Measurements from ENCODE around the gene CHRNA4. TPM values are rescaled to one million over a fixed set of nuclear protein-coding genes. Genes with fewer than 3 reads are reported as not detected.

The CHRNA4 gene
- total and polyA plus RNA-seq, 2 of the 13 experiments (the other 11 are each of a cell fraction or from before 2014, with no cell fraction given): not detected

DNA sequence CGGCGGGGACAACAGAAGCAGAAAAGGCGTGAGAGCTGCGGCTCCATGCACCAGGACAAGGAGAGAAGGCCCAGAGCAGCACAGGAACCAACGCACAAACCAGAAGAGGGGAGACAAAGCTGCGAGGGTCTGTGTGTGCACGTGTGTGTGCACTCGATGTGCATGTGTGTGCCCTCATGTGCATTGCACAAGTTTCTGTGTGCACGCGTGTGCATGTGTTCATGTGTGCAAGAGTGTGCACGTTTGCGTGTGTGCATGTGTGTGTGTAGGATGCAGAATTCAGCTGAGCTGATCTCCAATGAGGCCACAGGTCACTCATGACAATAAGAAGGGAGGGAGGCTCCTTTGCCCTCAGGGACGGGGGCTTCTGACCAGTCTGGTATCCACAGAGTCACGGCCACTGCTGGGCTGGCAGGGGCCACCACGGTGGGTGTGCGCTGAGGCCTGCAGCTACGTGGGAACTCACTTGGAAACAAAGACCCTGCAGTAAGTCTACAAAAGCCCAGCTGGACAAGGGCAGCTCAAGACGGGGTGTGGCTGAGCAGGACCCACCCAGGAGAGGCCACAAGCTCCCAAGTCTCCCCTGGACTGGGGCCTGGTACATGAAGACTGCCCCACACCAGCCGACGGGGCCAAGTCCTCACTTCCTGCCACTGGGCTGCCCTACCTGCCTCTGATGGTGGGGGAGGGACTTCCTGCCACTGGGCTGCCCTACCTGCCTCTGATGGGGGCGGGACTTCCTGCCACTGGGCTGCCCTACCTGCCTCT lies 48.1 kb upstream of the CHRNA4 start (continued):
- TF ChIP-seq DZIP1 (CRISPR knock-in tag; IDR thresholded peaks at IDR 0.05) (no peak), LBX2 (CRISPR knock-in tag; IDR thresholded peaks at IDR 0.05; ENCODE audit: borderline replicate concordance) (no peak), PHB2 (IDR thresholded peaks at IDR 0.05; ENCODE audit: partially characterized antibody) (no peak), BHLHE40 (IDR thresholded peaks at IDR 0.05; ENCODE audit: low read length) (no peak), MLXIP (CRISPR knock-in tag; IDR thresholded peaks at IDR 0.05; ENCODE audit: borderline replicate concordance) (no peak), FUBP1 (CRISPR knock-in tag; IDR thresholded peaks at IDR 0.05; ENCODE audit: borderline replicate concordance) (no peak), ZFP36L2 (CRISPR knock-in tag; IDR thresholded peaks at IDR 0.05) (no peak), HDAC1 (CRISPR knock-in tag; IDR thresholded peaks at IDR 0.05) (no peak), GMEB2 (CRISPR knock-in tag; IDR thresholded peaks at IDR 0.05; ENCODE audit: low read depth) (no peak), ZFP36 (IDR thresholded peaks at IDR 0.05; ENCODE audit: borderline replicate concordance, low read depth, low read length, partially characterized antibody) (no peak)
- TF ChIP-seq, protein P1, sequence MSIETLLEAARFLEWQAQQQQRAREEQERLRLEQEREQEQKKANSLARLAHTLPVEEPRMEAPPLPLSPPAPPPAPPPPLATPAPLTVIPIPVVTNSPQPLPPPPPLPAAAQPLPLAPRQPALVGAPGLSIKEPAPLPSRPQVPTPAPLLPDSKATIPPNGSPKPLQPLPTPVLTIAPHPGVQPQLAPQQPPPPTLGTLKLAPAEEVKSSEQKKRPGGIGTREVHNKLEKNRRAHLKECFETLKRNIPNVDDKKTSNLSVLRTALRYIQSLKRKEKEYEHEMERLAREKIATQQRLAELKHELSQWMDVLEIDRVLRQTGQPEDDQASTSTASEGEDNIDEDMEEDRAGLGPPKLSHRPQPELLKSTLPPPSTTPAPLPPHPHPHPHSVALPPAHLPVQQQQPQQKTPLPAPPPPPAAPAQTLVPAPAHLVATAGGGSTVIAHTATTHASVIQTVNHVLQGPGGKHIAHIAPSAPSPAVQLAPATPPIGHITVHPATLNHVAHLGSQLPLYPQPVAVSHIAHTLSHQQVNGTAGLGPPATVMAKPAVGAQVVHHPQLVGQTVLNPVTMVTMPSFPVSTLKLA (IDR thresholded peaks at IDR 0.05): peak; percentile 90
- TF ChIP-seq, protein P2, sequence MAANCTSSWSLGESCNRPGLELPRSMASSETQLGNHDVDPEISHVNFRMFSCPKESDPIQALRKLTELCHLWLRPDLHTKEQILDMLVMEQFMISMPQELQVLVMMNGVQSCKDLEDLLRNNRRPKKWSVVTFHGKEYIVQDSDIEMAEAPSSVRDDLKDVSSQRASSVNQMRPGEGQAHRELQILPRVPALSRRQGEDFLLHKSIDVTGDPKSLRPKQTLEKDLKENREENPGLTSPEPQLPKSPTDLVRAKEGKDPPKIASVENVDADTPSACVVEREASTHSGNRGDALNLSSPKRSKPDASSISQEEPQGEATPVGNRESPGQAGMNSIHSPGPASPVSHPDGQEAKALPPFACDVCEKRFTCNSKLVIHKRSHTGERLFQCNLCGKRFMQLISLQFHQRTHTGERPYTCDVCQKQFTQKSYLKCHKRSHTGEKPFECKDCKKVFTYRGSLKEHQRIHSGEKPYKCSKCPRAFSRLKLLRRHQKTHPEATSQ (CRISPR knock-in tag; IDR thresholded peaks at IDR 0.05; ENCODE audit: borderline replicate concordance): no peak
- TF ChIP-seq, protein P3, sequence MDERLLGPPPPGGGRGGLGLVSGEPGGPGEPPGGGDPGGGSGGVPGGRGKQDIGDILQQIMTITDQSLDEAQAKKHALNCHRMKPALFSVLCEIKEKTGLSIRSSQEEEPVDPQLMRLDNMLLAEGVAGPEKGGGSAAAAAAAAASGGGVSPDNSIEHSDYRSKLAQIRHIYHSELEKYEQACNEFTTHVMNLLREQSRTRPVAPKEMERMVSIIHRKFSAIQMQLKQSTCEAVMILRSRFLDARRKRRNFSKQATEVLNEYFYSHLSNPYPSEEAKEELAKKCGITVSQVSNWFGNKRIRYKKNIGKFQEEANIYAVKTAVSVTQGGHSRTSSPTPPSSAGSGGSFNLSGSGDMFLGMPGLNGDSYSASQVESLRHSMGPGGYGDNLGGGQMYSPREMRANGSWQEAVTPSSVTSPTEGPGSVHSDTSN (CRISPR knock-in tag; IDR thresholded peaks at IDR 0.05): no peak
